Measurements from ENCODE around the gene MYH7. TPM values are rescaled to one million over a fixed set of nuclear protein-coding genes. Genes with fewer than 3 reads are reported as not detected.

Gene MYH7
- polyA plus RNA-seq, 1 experiment: not detected

- no peaks in the 10 kb centered on the region; the same call in 1 of the 2 replicates for H3K9me3 ChIP-seq (ENCODE audit: control insufficient read depth, insufficient read depth, low read length)
- CTCF ChIA-PET: interaction anchor here (0.6 to 6.1 kb wide), 2 partner anchors 13 to 15 kb away, joined by 3 to 48 read pairs; no protein-coding TSS in a partner anchor
- peak overlapping the region; percentile 69 for H3K4me3 ChIP-seq (ENCODE audit: low read depth, low read length)
- POLR2A ChIA-PET: interaction anchor here (0.8 to 1.6 kb wide), 3 partner anchors 14 to 44 kb away, joined by 3 to 10 read pairs (median 3); partner anchors contain the start of gene SLC22A17
- H3K27ac ChIP-seq (ENCODE audit: low read depth, low read length): peak overlapping the region; percentile 68
- peaks cover 16% of the 10 kb centered on the region for H3K27me3 ChIP-seq (ENCODE audit: control insufficient read depth, insufficient read depth, low read length)
- TF ChIP-seq, protein P1, sequence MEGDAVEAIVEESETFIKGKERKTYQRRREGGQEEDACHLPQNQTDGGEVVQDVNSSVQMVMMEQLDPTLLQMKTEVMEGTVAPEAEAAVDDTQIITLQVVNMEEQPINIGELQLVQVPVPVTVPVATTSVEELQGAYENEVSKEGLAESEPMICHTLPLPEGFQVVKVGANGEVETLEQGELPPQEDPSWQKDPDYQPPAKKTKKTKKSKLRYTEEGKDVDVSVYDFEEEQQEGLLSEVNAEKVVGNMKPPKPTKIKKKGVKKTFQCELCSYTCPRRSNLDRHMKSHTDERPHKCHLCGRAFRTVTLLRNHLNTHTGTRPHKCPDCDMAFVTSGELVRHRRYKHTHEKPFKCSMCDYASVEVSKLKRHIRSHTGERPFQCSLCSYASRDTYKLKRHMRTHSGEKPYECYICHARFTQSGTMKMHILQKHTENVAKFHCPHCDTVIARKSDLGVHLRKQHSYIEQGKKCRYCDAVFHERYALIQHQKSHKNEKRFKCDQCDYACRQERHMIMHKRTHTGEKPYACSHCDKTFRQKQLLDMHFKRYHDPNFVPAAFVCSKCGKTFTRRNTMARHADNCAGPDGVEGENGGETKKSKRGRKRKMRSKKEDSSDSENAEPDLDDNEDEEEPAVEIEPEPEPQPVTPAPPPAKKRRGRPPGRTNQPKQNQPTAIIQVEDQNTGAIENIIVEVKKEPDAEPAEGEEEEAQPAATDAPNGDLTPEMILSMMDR (IDR thresholded peaks at IDR 0.05; ENCODE audit: low read depth, low read length): no peak
- peak; percentile 24 for DNase-seq (ENCODE audit: low read depth, low spot score)
These were observed 69.0 kb downstream of the MYH7 start for GRCh38 chr14:23366426-23366921.

- Histone ChIP-seq H3K27ac (ENCODE audit: low read depth, low read length) (peak overlapping the region; percentile 70), H3K27me3 (ENCODE audit: control insufficient read depth, insufficient read depth, low read length) (peaks cover 10% of the 10 kb centered on the region), H3K9me3 (ENCODE audit: control insufficient read depth, insufficient read depth, low read length) (no peaks in the 10 kb centered on the region; the same call in 1 of the 2 replicates), H3K4me3 (ENCODE audit: low read depth, low read length) (peak overlapping the region; percentile 69)
- ChIA-PET CTCF (interaction anchor here (6.1 kb wide), 1 partner anchor 13 kb away, joined by 48 read pairs; no protein-coding TSS in a partner anchor), POLR2A (interaction anchor here (0.8 to 1.6 kb wide), 3 partner anchors 13 to 43 kb away, joined by 3 to 10 read pairs (median 3); partner anchors contain the start of gene SLC22A17)
- TF ChIP-seq, protein P1 (IDR thresholded peaks at IDR 0.05; ENCODE audit: low read depth, low read length): no peak
- DNase-seq (ENCODE audit: low read depth, low spot score): no peak
These were observed 69.6 kb downstream of the MYH7 start for GRCh38 chr14:23365732-23366425.

GRCh38 chr14:23365036-23365731, 70.3 kb downstream of the MYH7 start, which contains the start of gene EFS:
Gene EFS, minus strand, starts transcription at chr14:23365172. Its CDS starts 147 bp downstream, at chr14:23365025.
- Histone ChIP-seq H3K27ac (ENCODE audit: low read depth, low read length) (peak within 1 kb of the TSS; percentile 70), H3K4me3 (ENCODE audit: low read depth, low read length) (peak within 1 kb of the TSS; percentile 69), H3K9me3 (ENCODE audit: control insufficient read depth, insufficient read depth, low read length) (no peaks in the 10 kb centered on the region; the same call in 1 of the 2 replicates), H3K27me3 (ENCODE audit: control insufficient read depth, insufficient read depth, low read length) (peaks cover 4% of the 10 kb centered on the region)
- ChIA-PET CTCF (interaction anchor here (6.1 kb wide), 1 partner anchor 14 kb away, joined by 48 read pairs; no protein-coding TSS in a partner anchor), POLR2A (interaction anchor here (1.1 to 1.6 kb wide), 2 partner anchors 12 to 13 kb away, joined by 3 to 10 read pairs; partner anchors contain the start of gene SLC22A17)
- DNase-seq (ENCODE audit: low read depth, low spot score): no peak
- TF ChIP-seq, protein P1 (IDR thresholded peaks at IDR 0.05; ENCODE audit: low read depth, low read length): no peak

- Histone ChIP-seq H3K4me3 (ENCODE audit: low read depth, low read length) (peak overlapping the region; percentile 69), H3K27me3 (ENCODE audit: control insufficient read depth, insufficient read depth, low read length) (peaks cover 3% of the 10 kb centered on the region), H3K9me3 (ENCODE audit: control insufficient read depth, insufficient read depth, low read length) (no peaks in the 10 kb centered on the region; the same call in 1 of the 2 replicates), H3K27ac (ENCODE audit: low read depth, low read length) (peak overlapping the region; percentile 52)
- TF ChIP-seq, protein P1 (IDR thresholded peaks at IDR 0.05; ENCODE audit: low read depth, low read length): no peak
- no peak for DNase-seq (ENCODE audit: low read depth, low spot score)
- CTCF ChIA-PET: no interaction called here
- POLR2A ChIA-PET: no interaction called here
These were observed 71.1 kb downstream of the MYH7 start for GRCh38 chr14:23364164-23365035.

Small RNA genes within 50 kb of the gene (small RNA-seq; reads per million reads assigned to genes)
- gene MIR208A (ENCODE audit: insufficient read length, low read depth) (not detected), gene MIR208B (ENCODE audit: insufficient read length, low read depth) (not detected)

Other genes with a start within 250 kb of the MYH7 start
- gene RNF212B, start 197.7 kb downstream of the MYH7 start, polyA plus RNA-seq (2011; rRNA removed): not detected in 2 replicates
- 11.2 and 13.2 TPM in 2 replicates for gene HOMEZ, start 149.5 kb downstream of the MYH7 start, polyA plus RNA-seq (2011; rRNA removed)
- gene PPP1R3E, start 132.8 kb downstream of the MYH7 start, polyA plus RNA-seq (2011; rRNA removed): 2.4 and 2.8 TPM in 2 replicates
- 21.5 and 22.2 TPM in 2 replicates for gene BCL2L2, start 128.8 kb downstream of the MYH7 start, polyA plus RNA-seq (2011; rRNA removed)
- gene PABPN1, start 114.2 kb downstream of the MYH7 start, polyA plus RNA-seq (2011; rRNA removed): 174 and 182 TPM in 2 replicates
- gene SLC22A17, start 82.8 kb downstream of the MYH7 start, polyA plus RNA-seq (2011; rRNA removed): 17.4 and 27.0 TPM in 2 replicates
- 5.3 and 6.6 TPM in 2 replicates for gene EFS, start 70.5 kb downstream of the MYH7 start, polyA plus RNA-seq (2011; rRNA removed)
- not detected in 2 replicates for gene IL25, start 62.9 kb downstream of the MYH7 start, polyA plus RNA-seq (2011; rRNA removed)
- 0.37 and 0.47 TPM in 2 replicates for gene CMTM5, start 58.6 kb downstream of the MYH7 start, polyA plus RNA-seq (2011; rRNA removed)
- gene MYH6, start 27.4 kb downstream of the MYH7 start, polyA plus RNA-seq (2011; rRNA removed): not detected in 2 replicates
- gene NGDN, start 34.0 kb upstream of the MYH7 start, polyA plus RNA-seq (2011; rRNA removed): 43.3 and 49.8 TPM in 2 replicates
- gene ZFHX2, start 116.1 kb upstream of the MYH7 start, polyA plus RNA-seq (2011; rRNA removed): 0.09 and 0.14 TPM in 2 replicates
- gene THTPA, start 120.6 kb upstream of the MYH7 start, polyA plus RNA-seq (2011; rRNA removed): 4.9 and 9.3 TPM in 2 replicates
- 8.2 and 10.6 TPM in 2 replicates for gene AP1G2, start 132.1 kb upstream of the MYH7 start, polyA plus RNA-seq (2011; rRNA removed)
- not detected in 2 replicates for gene JPH4, start 143.1 kb upstream of the MYH7 start, polyA plus RNA-seq (2011; rRNA removed)
- gene DHRS2, start 200.7 kb upstream of the MYH7 start, polyA plus RNA-seq (2011; rRNA removed): 0.09 and 0.15 TPM in 2 replicates

Measured in AG04450 (cell line).